IPS DF 4.7 (cell line): Measurements from ENCODE around the gene USP13.
"Not testable (repeated sequence)": the region's sequence is repeated elsewhere in the genome, so short reads cannot be mapped to it uniquely, and the experiment has no call there.

Source experiments
- DNase-seq: peaks from one replicate; pipeline ENCODE4 v3.0.0-alpha.2; 2013; ENCODE audit warnings: low spot score; ENCODE audit errors: extremely low read depth

USP13 gene

GRCh38 chr3:179658606-179659005 lies 5.8 kb downstream of the USP13 start:
- DNase-seq: no peak

GRCh38 chr3:179660872-179661271 lies 8.0 kb downstream of the USP13 start:
- no peak for DNase-seq

GRCh38 chr3:179661777-179662176 lies 8.9 kb downstream of the USP13 start:
- DNase-seq: no peak

- DNase-seq: no peak
Measured at GRCh38 chr3:179663093-179663492, 10.3 kb downstream of the USP13 start.

- no peak for DNase-seq
Measured at GRCh38 chr3:179666030-179666429, 13.2 kb downstream of the USP13 start.

- no peak for DNase-seq
Measured at GRCh38 chr3:179666436-179667035, 13.7 kb downstream of the USP13 start.

GRCh38 chr3:179668429-179668828 lies 15.6 kb downstream of the USP13 start:
- no peak for DNase-seq

GRCh38 chr3:179670311-179670710 lies 17.5 kb downstream of the USP13 start:
- DNase-seq: no peak

GRCh38 chr3:179671309-179671708 lies 18.5 kb downstream of the USP13 start:
- DNase-seq: no peak

- DNase-seq: no peak
Measured at GRCh38 chr3:179671747-179672242, 19.0 kb downstream of the USP13 start.

- no peak for DNase-seq
Measured at GRCh38 chr3:179672918-179673317, 20.1 kb downstream of the USP13 start.

GRCh38 chr3:179673523-179673922 lies 20.7 kb downstream of the USP13 start:
- no peak for DNase-seq

GRCh38 chr3:179676081-179676480 lies 23.2 kb downstream of the USP13 start:
- DNase-seq: no peak

- no peak for DNase-seq
Measured at GRCh38 chr3:179677884-179678283, 25.0 kb downstream of the USP13 start.

- DNase-seq: no peak
Measured at GRCh38 chr3:179681492-179682263, 28.8 kb downstream of the USP13 start.

- DNase-seq: no peak
Measured at GRCh38 chr3:179682426-179683080, 29.7 kb downstream of the USP13 start.

GRCh38 chr3:179683286-179683685 lies 30.4 kb downstream of the USP13 start:
- not testable (repeated sequence) for DNase-seq

- no peak for DNase-seq
Measured at GRCh38 chr3:179687967-179688535, 35.2 kb downstream of the USP13 start.

GRCh38 chr3:179688850-179689249 lies 36.0 kb downstream of the USP13 start:
- DNase-seq: no peak

GRCh38 chr3:179694731-179695130 lies 41.9 kb downstream of the USP13 start:
- DNase-seq: no peak

GRCh38 chr3:179695672-179696313 lies 43.0 kb downstream of the USP13 start:
- no peak for DNase-seq
